ENCODE results near the gene TMEM54.
A peak's percentile ranks its signal among the peaks of the same experiment; 100 is the strongest.

TMEM54 gene

DNA sequence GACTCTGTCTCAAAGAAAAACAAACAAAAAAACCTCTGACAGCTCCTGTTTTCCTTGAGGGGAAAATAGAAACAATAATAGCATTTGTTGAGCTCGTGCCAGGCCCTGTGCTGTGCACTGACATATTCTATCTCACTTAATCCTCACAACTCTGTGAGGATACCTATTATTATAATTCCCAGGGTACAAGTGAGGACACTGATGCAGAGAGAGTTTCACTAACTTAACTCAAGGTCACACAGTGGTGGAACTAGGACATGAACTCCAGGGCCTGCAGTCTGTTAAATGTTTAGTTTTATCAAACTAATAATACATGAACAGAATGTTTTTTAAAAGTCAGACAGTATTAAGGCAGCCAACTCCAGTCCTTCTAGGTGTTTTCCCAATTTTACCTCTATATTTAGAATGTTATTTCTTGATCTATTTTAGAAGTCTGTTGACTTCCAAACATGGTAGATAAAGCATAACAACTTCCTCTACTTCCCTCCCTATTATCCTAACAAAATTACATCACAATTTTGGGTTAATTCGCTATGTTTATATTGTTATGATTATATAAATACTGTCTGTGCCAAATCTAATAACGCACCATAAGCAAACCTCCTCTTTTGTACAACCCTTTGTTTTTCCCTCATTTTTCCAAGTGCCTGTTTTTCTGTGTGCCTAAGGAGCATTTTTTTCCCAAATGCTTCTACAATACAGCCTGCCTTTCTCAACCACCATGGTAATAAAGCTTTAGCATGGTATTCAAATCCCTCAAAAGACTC, 35.4 kb downstream of the TMEM54 start:
- no peak for DNase-seq (ENCODE audit: low read depth)
- no peaks in the 10 kb centered on the region for H3K36me3 ChIP-seq (ENCODE audit: control insufficient read depth, insufficient read depth, low read length, severe bottlenecking)
- no peaks in the 10 kb centered on the region for H3K9me3 ChIP-seq (ENCODE audit: control insufficient read depth, low read length)
- H3K27me3 ChIP-seq (replicated peaks; ENCODE audit: control insufficient read depth, insufficient read depth, low read length) = peaks cover 6% of the 10 kb centered on the region
- no peak overlapping the region for H3K9ac ChIP-seq (ENCODE audit: low read length)
- H3K4me1 ChIP-seq (ENCODE audit: control insufficient read depth, insufficient read depth, low read length) = peaks cover 6% of the 10 kb centered on the region
- no peak overlapping the region for H3K4me3 ChIP-seq (ENCODE audit: low read length)

DNA sequence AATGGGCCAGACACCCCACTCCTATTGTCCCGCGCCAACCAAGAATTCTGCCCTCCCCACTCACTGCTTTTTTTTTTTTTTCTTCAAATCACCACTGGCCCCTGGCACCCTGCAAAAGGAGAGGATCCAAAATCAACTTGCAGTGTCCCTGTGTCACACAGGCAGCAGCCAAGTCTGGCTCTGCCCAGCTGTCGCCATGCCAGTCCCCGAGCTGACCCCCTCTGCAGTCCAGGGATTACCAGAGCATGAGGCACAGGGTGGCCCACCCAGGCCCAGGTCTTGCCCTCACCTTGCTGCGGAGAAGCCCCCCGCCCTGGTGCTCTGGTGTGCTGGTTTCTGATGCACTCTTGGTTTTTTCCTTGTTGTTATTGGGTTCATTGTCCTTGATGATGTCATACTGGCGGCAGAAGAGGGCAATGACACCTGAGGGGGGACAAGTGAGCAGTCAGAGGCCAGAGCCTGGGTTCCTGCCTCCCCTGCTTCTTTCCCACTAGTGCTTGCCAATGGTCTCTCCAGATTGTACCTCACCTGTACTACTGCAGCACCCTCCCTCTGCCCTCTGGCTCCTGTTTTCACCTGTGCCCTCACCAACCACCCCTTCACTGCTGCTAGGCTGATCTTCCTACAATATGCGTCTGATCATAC, 36.7 kb downstream of the TMEM54 start:
- no peak for DNase-seq (ENCODE audit: low read depth)
- Histone ChIP-seq H3K27me3 (replicated peaks; ENCODE audit: control insufficient read depth, insufficient read depth, low read length) (no peaks in the 10 kb centered on the region), H3K4me3 (ENCODE audit: low read length) (no peak overlapping the region), H3K4me1 (ENCODE audit: control insufficient read depth, insufficient read depth, low read length) (peaks cover 6% of the 10 kb centered on the region), H3K9me3 (ENCODE audit: control insufficient read depth, low read length) (no peaks in the 10 kb centered on the region), H3K36me3 (ENCODE audit: control insufficient read depth, insufficient read depth, low read length, severe bottlenecking) (no peaks in the 10 kb centered on the region), H3K9ac (ENCODE audit: low read length) (no peak overlapping the region)

DNA sequence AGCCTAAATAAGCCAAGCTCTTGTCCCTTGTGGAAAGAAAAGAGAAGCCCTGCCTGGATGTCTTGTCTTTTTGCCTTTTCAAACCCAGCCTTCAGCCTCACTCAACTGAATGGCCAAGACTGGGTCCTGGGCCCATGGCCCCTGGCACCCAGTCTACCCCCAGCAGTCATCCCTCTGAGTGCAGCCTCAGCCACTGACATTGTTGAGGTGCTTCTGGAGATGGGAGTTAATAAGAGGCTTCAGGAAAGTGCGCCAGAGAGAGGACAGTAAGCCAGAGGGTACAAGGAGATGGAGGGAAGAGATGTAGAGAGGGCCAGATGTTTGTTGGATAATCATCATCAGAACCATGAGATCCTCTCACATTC, 37.3 kb downstream of the TMEM54 start:
- H3K9me3 ChIP-seq (ENCODE audit: control insufficient read depth, low read length) = no peaks in the 10 kb centered on the region
- no peaks in the 10 kb centered on the region for H3K27me3 ChIP-seq (replicated peaks; ENCODE audit: control insufficient read depth, insufficient read depth, low read length)
- no peak for DNase-seq (ENCODE audit: low read depth)
- no peak overlapping the region for H3K9ac ChIP-seq (ENCODE audit: low read length)
- H3K4me1 ChIP-seq (ENCODE audit: control insufficient read depth, insufficient read depth, low read length) = peaks cover 6% of the 10 kb centered on the region
- H3K4me3 ChIP-seq (ENCODE audit: low read length) = no peak overlapping the region
- H3K36me3 ChIP-seq (ENCODE audit: control insufficient read depth, insufficient read depth, low read length, severe bottlenecking) = no peaks in the 10 kb centered on the region

DNA sequence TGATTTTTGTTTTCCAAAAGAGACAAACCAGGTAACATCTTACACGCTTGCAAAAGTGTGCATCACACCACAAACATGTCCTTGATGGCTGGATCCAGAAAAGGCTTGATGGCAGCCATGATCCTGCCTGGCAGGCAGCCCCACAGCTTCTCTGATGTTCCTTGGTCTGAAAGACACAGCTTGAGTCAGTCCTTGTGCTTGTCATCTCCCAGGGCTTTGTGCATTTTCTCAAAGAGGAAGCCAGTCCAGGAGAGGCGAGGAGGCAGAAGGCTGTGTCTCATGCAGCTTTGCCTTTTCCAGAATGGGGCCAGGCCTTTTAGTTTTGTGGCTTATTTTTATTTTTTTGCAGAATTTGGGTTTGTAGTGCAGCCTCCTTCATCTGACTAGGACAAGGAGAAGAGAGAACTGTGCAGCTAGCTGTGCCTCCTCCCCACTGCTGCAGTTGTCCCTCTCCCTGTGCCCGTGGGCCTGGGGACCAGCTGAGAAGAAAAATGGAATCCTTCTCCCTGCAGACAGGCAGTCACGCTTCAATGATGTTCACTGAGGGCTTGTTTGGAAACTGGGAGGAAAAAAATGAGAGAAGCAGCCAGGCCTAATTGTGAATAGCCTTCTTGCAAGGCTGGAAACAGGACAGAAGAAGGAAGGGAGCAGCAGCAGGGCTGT, 37.8 kb downstream of the TMEM54 start:
- H3K27me3 ChIP-seq (replicated peaks; ENCODE audit: control insufficient read depth, insufficient read depth, low read length) = no peaks in the 10 kb centered on the region
- peaks cover 4% of the 10 kb centered on the region for H3K36me3 ChIP-seq (ENCODE audit: control insufficient read depth, insufficient read depth, low read length, severe bottlenecking)
- no peak overlapping the region for H3K4me3 ChIP-seq (ENCODE audit: low read length)
- H3K4me1 ChIP-seq (ENCODE audit: control insufficient read depth, insufficient read depth, low read length) = peaks cover 6% of the 10 kb centered on the region
- H3K9ac ChIP-seq (ENCODE audit: low read length) = no peak overlapping the region
- DNase-seq (ENCODE audit: low read depth) = no peak
- H3K9me3 ChIP-seq (ENCODE audit: control insufficient read depth, low read length) = no peaks in the 10 kb centered on the region

DNA sequence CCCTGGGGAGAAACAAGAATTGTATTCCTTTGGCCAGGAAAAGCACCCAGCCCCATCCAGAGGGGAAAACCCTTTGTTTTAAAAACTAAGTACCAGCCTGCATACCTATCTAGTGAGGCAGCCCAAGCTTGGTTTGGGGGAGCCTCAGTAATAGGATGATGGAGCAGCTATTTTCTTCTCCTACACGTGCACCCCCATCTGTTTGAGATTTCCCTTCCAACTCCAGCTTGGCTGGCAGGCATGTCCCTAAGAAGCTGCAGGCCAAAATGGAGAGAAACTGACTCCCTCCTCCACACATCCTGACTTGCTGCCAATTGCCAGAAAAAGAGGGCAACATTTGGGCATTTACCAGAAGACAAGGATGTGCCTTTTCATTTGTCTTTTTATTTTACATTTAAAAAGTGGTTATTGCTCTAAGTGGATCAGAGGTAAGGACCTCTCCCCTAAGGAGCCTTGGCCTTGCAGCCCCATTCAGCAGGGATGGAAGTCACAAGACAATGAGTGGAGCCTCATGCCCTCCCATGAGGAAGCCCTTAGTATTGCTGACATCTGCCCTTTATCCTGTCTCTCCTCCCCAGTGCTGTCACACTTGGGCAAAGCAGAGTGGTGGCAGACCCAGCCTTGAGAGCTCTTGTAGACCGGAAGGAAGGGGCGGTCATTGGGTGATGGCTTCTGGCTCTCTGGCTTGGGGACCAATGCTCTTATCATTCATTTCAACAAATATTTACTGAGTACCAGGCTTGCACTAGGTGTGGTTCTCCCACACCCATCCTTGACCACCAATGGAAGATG, 39.1 kb downstream of the TMEM54 start:
- DNase-seq (ENCODE audit: low read depth) = peak; percentile 31
- H3K4me3 ChIP-seq (ENCODE audit: low read length) = no peak overlapping the region
- peaks cover 16% of the 10 kb centered on the region for H3K36me3 ChIP-seq (ENCODE audit: control insufficient read depth, insufficient read depth, low read length, severe bottlenecking)
- no peaks in the 10 kb centered on the region for H3K27me3 ChIP-seq (replicated peaks; ENCODE audit: control insufficient read depth, insufficient read depth, low read length)
- no peak overlapping the region for H3K9ac ChIP-seq (ENCODE audit: low read length)
- no peaks in the 10 kb centered on the region for H3K9me3 ChIP-seq (ENCODE audit: control insufficient read depth, low read length)
- H3K4me1 ChIP-seq (ENCODE audit: control insufficient read depth, insufficient read depth, low read length) = peaks cover 6% of the 10 kb centered on the region

DNA sequence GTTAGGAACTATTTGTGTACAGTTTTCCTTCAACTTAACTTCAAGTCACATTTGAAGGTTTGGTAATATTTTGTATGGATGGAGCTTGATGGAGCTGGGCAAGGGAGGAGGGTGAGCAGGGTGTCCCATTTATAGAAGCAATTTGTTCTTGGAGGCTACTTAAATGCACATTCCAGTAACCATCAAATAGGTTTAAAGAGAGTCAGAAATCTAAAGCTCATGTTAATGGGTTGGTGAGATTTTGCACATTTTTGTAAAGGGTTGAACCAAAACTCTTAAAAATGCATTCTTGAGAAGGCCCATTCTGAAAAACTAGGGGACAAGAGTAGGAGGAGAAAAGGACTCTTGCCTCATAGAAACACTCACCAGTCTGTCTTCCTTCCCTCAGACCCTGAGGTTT, 40.6 kb downstream of the TMEM54 start:
- DNase-seq (ENCODE audit: low read depth) = no peak
- no peaks in the 10 kb centered on the region for H3K9me3 ChIP-seq (ENCODE audit: control insufficient read depth, low read length)
- no peaks in the 10 kb centered on the region for H3K27me3 ChIP-seq (replicated peaks; ENCODE audit: control insufficient read depth, insufficient read depth, low read length)
- no peak overlapping the region for H3K9ac ChIP-seq (ENCODE audit: low read length)
- peaks cover 6% of the 10 kb centered on the region for H3K4me1 ChIP-seq (ENCODE audit: control insufficient read depth, insufficient read depth, low read length)
- H3K36me3 ChIP-seq (ENCODE audit: control insufficient read depth, insufficient read depth, low read length, severe bottlenecking) = peaks cover 31% of the 10 kb centered on the region
- H3K4me3 ChIP-seq (ENCODE audit: low read length) = no peak overlapping the region

DNA sequence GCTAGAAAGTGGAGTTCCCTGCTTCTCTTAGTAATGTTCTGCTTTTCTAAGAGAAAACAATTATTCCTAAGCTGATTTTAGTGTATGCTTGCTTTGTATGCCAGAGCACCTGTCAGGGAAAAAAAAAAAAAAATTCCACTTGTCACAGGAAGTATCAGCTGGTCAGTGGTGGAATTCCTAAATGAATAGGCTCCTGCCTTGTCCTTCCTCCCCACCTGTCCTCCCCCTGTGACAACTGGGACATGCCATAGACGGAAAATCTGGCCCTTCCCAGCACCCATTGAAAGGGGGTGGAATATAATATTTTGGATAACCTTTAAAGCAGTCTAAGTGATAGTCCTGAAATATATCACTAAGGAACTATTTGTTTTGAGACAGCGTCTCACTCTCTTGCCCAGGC, 41.3 kb downstream of the TMEM54 start:
- Histone ChIP-seq H3K4me3 (ENCODE audit: low read length) (no peak overlapping the region), H3K36me3 (ENCODE audit: control insufficient read depth, insufficient read depth, low read length, severe bottlenecking) (peaks cover 38% of the 10 kb centered on the region)
- DNase-seq (ENCODE audit: low read depth) = no peak

DNA sequence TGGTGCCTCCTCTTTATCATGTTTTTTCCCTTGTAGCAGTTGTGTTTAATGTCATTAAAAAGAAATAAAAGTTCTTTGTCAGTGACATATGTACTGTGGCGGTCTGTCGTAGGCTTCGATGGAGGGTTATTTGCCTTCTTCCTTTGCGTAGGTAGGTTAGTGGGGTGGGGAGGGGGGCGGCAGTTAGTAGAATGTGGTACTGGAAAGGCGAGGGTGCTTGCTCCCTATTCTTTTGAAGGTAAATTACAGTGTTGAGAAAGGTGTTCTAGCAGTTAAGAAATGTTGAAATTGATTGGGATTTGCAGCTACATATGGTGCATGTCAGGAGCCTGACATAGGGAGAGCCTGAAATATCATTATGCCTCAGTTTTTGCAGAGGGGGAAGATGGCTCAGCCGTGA, 42.4 kb downstream of the TMEM54 start:
- peaks cover 49% of the 10 kb centered on the region for H3K36me3 ChIP-seq (ENCODE audit: control insufficient read depth, insufficient read depth, low read length, severe bottlenecking)
- peaks cover 6% of the 10 kb centered on the region for H3K4me1 ChIP-seq (ENCODE audit: control insufficient read depth, insufficient read depth, low read length)
- no peak overlapping the region for H3K4me3 ChIP-seq (ENCODE audit: low read length)
- no peak overlapping the region for H3K9ac ChIP-seq (ENCODE audit: low read length)
- no peaks in the 10 kb centered on the region for H3K9me3 ChIP-seq (ENCODE audit: control insufficient read depth, low read length)
- DNase-seq (ENCODE audit: low read depth) = no peak
- H3K27me3 ChIP-seq (replicated peaks; ENCODE audit: control insufficient read depth, insufficient read depth, low read length) = no peaks in the 10 kb centered on the region

More for the DNA sequence above, 41.3 kb downstream of the TMEM54 start:
- Histone ChIP-seq H3K27me3 (replicated peaks; ENCODE audit: control insufficient read depth, insufficient read depth, low read length) (no peaks in the 10 kb centered on the region), H3K4me1 (ENCODE audit: control insufficient read depth, insufficient read depth, low read length) (peaks cover 6% of the 10 kb centered on the region), H3K9me3 (ENCODE audit: control insufficient read depth, low read length) (no peaks in the 10 kb centered on the region), H3K9ac (ENCODE audit: low read length) (no peak overlapping the region)

DNA sequence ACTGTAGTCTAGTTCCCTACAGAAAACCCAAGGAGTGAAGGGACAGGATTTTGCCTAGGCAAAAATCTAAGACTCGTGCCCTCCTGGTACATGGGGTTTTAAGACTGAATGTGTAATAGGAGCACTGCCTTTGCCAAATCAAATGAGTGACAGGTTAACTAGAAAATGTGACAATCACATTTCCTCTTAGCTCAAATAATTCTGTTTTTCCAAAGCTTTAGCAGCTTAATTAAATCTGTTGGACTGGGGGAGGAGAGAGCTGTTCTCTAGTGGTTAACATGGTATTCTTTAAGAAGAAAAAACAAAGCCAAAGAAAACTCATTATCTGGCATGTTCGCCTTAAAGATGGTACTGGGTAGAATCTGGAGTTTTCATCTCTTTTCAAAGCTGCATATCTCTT, 43.1 kb downstream of the TMEM54 start:
- Histone ChIP-seq H3K4me3 (ENCODE audit: low read length) (no peak overlapping the region), H3K27me3 (replicated peaks; ENCODE audit: control insufficient read depth, insufficient read depth, low read length) (no peaks in the 10 kb centered on the region), H3K4me1 (ENCODE audit: control insufficient read depth, insufficient read depth, low read length) (peaks cover 6% of the 10 kb centered on the region), H3K9ac (ENCODE audit: low read length) (no peak overlapping the region), H3K9me3 (ENCODE audit: control insufficient read depth, low read length) (no peaks in the 10 kb centered on the region), H3K36me3 (ENCODE audit: control insufficient read depth, insufficient read depth, low read length, severe bottlenecking) (peaks cover 55% of the 10 kb centered on the region)
- no peak for DNase-seq (ENCODE audit: low read depth)

DNA sequence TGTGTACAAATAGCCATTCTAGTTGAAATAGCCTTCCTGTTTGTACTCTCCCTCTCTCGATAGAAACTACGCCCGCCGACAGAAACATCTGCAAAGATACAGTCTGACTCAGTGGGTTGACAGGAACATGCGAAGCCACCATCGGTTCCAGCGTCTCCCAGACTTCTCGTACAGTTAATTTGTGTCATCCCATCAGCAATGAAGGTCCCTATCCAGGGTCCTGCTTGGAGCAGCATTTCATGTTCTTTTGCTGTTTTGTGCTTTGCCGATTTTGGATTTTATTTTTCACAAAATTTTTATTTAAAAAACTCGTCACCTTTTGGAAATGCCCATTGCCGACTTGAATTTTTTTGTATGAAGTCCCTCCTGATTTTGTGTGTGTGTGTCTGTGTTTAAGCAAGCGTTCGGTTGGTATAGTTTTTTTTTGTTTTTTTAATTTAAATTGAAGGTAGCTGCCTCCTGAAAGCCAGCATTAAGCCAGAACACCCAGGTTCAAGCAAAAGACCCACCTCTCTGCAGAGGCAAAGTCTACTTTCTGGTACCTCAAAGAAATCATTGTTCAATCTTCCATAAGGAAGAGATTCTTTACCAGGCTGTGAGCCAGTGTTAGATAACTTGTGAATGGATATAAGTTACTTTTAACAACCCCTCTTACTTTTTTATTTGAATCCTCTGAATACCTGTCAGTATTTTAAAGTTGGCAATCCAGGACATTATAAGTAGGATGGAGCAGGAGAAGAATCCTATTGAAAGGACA, 45.1 kb downstream of the TMEM54 start:
- no peaks in the 10 kb centered on the region for H3K9me3 ChIP-seq (ENCODE audit: control insufficient read depth, low read length)
- H3K9ac ChIP-seq (ENCODE audit: low read length) = no peak overlapping the region
- H3K4me3 ChIP-seq (ENCODE audit: low read length) = no peak overlapping the region
- H3K36me3 ChIP-seq (ENCODE audit: control insufficient read depth, insufficient read depth, low read length, severe bottlenecking) = peaks cover 60% of the 10 kb centered on the region
- H3K27me3 ChIP-seq (replicated peaks; ENCODE audit: control insufficient read depth, insufficient read depth, low read length) = no peaks in the 10 kb centered on the region
- H3K4me1 ChIP-seq (ENCODE audit: control insufficient read depth, insufficient read depth, low read length) = no peaks in the 10 kb centered on the region
- DNase-seq (ENCODE audit: low read depth) = no peak

Measured in adipocyte (in vitro differentiated cells).